ENCODE measurements around the gene PKP3.
"Not testable (repeated sequence)": the region's sequence is repeated elsewhere in the genome, so short reads cannot be mapped to it uniquely, and the experiment has no call there.

DNA sequence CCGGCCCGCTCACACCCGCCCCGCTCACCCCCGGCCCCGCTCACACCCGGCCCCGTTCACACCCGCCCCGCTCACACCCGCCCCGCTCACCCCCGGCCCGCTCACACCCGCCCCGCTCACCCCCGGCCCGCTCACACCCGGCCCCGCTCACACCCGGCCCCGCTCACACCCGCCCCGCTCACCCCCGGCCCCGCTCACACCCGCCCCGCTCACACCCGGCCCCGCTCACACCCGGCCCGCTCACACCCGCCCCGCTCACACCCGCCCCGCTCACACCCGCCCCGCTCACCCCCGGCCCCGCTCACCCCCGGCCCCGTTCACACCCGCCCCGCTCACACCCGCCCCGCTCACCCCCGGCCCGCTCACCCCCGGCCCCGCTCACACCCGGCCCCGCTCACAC, 7.2 kb downstream of the PKP3 start:
- TF ChIP-seq POLR2AphosphoS5, POLR2A (IDR thresholded peaks at IDR 0.05): not testable (repeated sequence)

Data from spleen (tissue), 3 donors.